Measurements from ENCODE around the gene DLG2. TPM values are rescaled to one million over a fixed set of nuclear protein-coding genes. Genes with fewer than 3 reads are reported as not detected.
"Not testable (repeated sequence)": the region's sequence is repeated elsewhere in the genome, so short reads cannot be mapped to it uniquely, and the experiment has no call there.

Gene DLG2
- total and polyA plus RNA-seq, 2 of the 4 experiments (the other 2 are of a cell fraction) = 0.31 to 0.36 TPM

GRCh38 chr11:85238906-85239305 lies 388.2 kb downstream of the DLG2 start:
- in situ Hi-C loops (cut with MboI; ENCODE audit: low sequenced_read_pairs) = no loop called here
- Histone ChIP-seq H2BK120ac (ENCODE audit: low read depth, low read length) (no peak overlapping the region), H3K4me3 (ENCODE audit: insufficient read depth, low read depth, low read length) (no peak overlapping the region), H3K36me3 (ENCODE audit: control insufficient read depth, insufficient read depth, low read length) (no peaks in the 10 kb centered on the region), H3K9me3 (ENCODE audit: control insufficient read depth, insufficient read depth, low read length) (no peaks in the 10 kb centered on the region), H2AK5ac (ENCODE audit: low read depth, low read length) (no peak overlapping the region), H4K8ac (ENCODE audit: low read depth in 2 of 2, low read length in 2 of 2) (no peak overlapping the region), H3K18ac (ENCODE audit: low read depth, low read length) (no peak overlapping the region), H3K79me1 (ENCODE audit: low read depth in 1 of 2, low read length in 2 of 2) (no peaks in the 10 kb centered on the region), H3K27me3 (ENCODE audit: control insufficient read depth, insufficient read depth, low read length) (no peaks in the 10 kb centered on the region), H3K56ac (ENCODE audit: extremely low read depth, insufficient read depth, low read length) (no peak overlapping the region), H3K9me1 (ENCODE audit: insufficient read depth, low read length) (no peaks in the 10 kb centered on the region), H2BK5ac (ENCODE audit: low read depth, low read length, poor library complexity, severe bottlenecking) (no peak overlapping the region), H3K27ac (ENCODE audit: insufficient read depth, low read length) (no peak overlapping the region), H4K5ac (ENCODE audit: low read depth, low read length) (no peak overlapping the region), H3K14ac (replicated peaks; ENCODE audit: low read depth, low read length) (no peak overlapping the region), H3K4me1 (ENCODE audit: control insufficient read depth, insufficient read depth, low read length) (no peaks in the 10 kb centered on the region), H3K23ac (ENCODE audit: low read depth, low read length) (no peak overlapping the region), H2AK9ac (replicated peaks; ENCODE audit: low read depth, low read length, poor library complexity) (no peak overlapping the region), H4K91ac (ENCODE audit: insufficient read depth, low read depth, low read length) (no peak overlapping the region), H3K9ac (ENCODE audit: low read depth, low read length) (no peak overlapping the region), H4K20me1 (ENCODE audit: insufficient read depth, low read length) (no peaks in the 10 kb centered on the region), H2AFZ (replicated peaks; ENCODE audit: low read length, poor library complexity) (no peak overlapping the region), H2BK20ac (ENCODE audit: low read depth, low read length) (no peak overlapping the region), H3K4ac (ENCODE audit: low read depth, low read length) (no peak overlapping the region), H2BK15ac (ENCODE audit: low read depth, low read length) (no peak overlapping the region), H3K4me2 (ENCODE audit: low read depth, low read length) (no peak overlapping the region)
- dilution Hi-C loops (cut with HindIII; ENCODE audit: low sequenced_read_pairs, unreplicated experiment) = no loop called here
- ATAC-seq (ENCODE audit: low read depth) = no peak
- POLR2A ChIA-PET (ENCODE audit: unreplicated experiment) = no interaction called here
- BruUV-seq (replicated peaks) = no TSS peak
- intact Hi-C loops (cut with micrococcal nuclease) = loop anchor here (5.0 kb wide), 1 partner anchor 118 kb away; no protein-coding TSS in a partner anchor
- WGBS, 2 experiments (ENCODE audit: extremely low coverage in 2 of 2, insufficient read length in 1 of 2) = no CpG with 5 or more reads among the region's 1 CpG
- CTCF ChIA-PET = no interaction called here
- DNase-seq = no peak
- no peak for TF ChIP-seq CTCF (conservative IDR thresholded peaks at IDR 0.05; ENCODE audit: low read depth, low read length)
- TF ChIP-seq MAFK (IDR thresholded peaks at IDR 0.05; ENCODE audit: low read depth, low read length) = peak; percentile 97
- TF ChIP-seq FOS (IDR thresholded peaks at IDR 0.05; ENCODE audit: low read depth, low read length) = no peak
- TF ChIP-seq BHLHE40 (IDR thresholded peaks at IDR 0.05; ENCODE audit: low read depth, low read length) = no peak
- no peak for TF ChIP-seq MAZ (IDR thresholded peaks at IDR 0.05; ENCODE audit: borderline replicate concordance, low read depth, low read length)

GRCh38 chr11:85238038-85238437 lies 389.1 kb downstream of the DLG2 start:
- H4K8ac ChIP-seq (ENCODE audit: low read depth in 2 of 2, low read length in 2 of 2); H2BK20ac ChIP-seq (ENCODE audit: low read depth, low read length); H3K56ac ChIP-seq (ENCODE audit: extremely low read depth, insufficient read depth, low read length); H2AFZ ChIP-seq (replicated peaks; ENCODE audit: low read length, poor library complexity); H3K4ac ChIP-seq (ENCODE audit: low read depth, low read length); dilution Hi-C loops (cut with HindIII; ENCODE audit: low sequenced_read_pairs, unreplicated experiment); H2AK5ac ChIP-seq (ENCODE audit: low read depth, low read length); H2BK15ac ChIP-seq (ENCODE audit: low read depth, low read length); H3K36me3 ChIP-seq (ENCODE audit: control insufficient read depth, insufficient read depth, low read length); H3K4me2 ChIP-seq (ENCODE audit: low read depth, low read length); H3K4me1 ChIP-seq (ENCODE audit: control insufficient read depth, insufficient read depth, low read length); H3K14ac ChIP-seq (replicated peaks; ENCODE audit: low read depth, low read length); H3K9me3 ChIP-seq (ENCODE audit: control insufficient read depth, insufficient read depth, low read length); H3K18ac ChIP-seq (ENCODE audit: low read depth, low read length); H2AK9ac ChIP-seq (replicated peaks; ENCODE audit: low read depth, low read length, poor library complexity); CTCF ChIA-PET; H4K20me1 ChIP-seq (ENCODE audit: insufficient read depth, low read length); BruUV-seq (replicated peaks); H3K9me1 ChIP-seq (ENCODE audit: insufficient read depth, low read length); H3K9ac ChIP-seq (ENCODE audit: low read depth, low read length); ATAC-seq (ENCODE audit: low read depth); H4K5ac ChIP-seq (ENCODE audit: low read depth, low read length); H3K23ac ChIP-seq (ENCODE audit: low read depth, low read length); H3K27me3 ChIP-seq (ENCODE audit: control insufficient read depth, insufficient read depth, low read length); H2BK120ac ChIP-seq (ENCODE audit: low read depth, low read length); H2BK5ac ChIP-seq (ENCODE audit: low read depth, low read length, poor library complexity, severe bottlenecking); H4K91ac ChIP-seq (ENCODE audit: insufficient read depth, low read depth, low read length); DNase-seq; H3K4me3 ChIP-seq (ENCODE audit: insufficient read depth, low read depth, low read length); in situ Hi-C loops (cut with MboI; ENCODE audit: low sequenced_read_pairs); POLR2A ChIA-PET (ENCODE audit: unreplicated experiment); H3K79me1 ChIP-seq (ENCODE audit: low read depth in 1 of 2, low read length in 2 of 2); H3K27ac ChIP-seq (ENCODE audit: insufficient read depth, low read length): not testable (repeated sequence)
- WGBS, 2 experiments (ENCODE audit: extremely low coverage in 2 of 2, insufficient read length in 1 of 2) = no CpG with 5 or more reads among the region's 2 CpGs
- intact Hi-C loops (cut with micrococcal nuclease) = loop anchor here (5.0 kb wide), 1 partner anchor 119 kb away; no protein-coding TSS in a partner anchor

Measured in IMR-90 (cell line).